22Rv1 (cell line): ENCODE measurements around the gene PTPN21.

Source experiments
- ZFX ChIP-seq: fragments of 450-650 bp; IDR thresholded peaks from 2 replicates; pipeline ENCODE4 v1.6.1; 2017; ENCODE audit warnings: antibody characterized with exemption, borderline replicate concordance
- TF ChIP-seq, protein P1 (sequence below): fragments of 450-650 bp; IDR thresholded peaks from 2 replicates; pipeline ENCODE4 v1.5.1; 2017; ENCODE audit warnings: mild to moderate bottlenecking

DNA sequence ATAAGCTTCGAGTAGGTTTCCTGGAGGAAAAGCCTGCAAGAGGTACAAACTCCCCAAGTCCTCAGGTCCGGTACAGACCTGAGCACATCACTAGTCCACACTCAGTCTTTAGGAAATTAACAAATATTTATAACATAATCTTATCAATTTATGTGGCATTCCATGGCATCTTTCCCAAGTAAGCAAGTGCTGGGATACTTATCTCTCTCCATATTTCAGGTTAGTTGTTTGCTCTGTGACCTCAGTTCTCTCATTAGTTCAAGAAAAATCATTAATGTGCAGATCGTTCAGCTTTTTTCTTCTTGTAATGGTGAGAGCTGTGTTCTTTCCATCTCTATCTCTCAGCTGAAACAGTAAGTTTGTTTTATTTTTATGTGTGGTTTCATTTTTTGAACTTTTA, 134.6 kb downstream of the PTPN21 start:
- TF ChIP-seq, protein P1, sequence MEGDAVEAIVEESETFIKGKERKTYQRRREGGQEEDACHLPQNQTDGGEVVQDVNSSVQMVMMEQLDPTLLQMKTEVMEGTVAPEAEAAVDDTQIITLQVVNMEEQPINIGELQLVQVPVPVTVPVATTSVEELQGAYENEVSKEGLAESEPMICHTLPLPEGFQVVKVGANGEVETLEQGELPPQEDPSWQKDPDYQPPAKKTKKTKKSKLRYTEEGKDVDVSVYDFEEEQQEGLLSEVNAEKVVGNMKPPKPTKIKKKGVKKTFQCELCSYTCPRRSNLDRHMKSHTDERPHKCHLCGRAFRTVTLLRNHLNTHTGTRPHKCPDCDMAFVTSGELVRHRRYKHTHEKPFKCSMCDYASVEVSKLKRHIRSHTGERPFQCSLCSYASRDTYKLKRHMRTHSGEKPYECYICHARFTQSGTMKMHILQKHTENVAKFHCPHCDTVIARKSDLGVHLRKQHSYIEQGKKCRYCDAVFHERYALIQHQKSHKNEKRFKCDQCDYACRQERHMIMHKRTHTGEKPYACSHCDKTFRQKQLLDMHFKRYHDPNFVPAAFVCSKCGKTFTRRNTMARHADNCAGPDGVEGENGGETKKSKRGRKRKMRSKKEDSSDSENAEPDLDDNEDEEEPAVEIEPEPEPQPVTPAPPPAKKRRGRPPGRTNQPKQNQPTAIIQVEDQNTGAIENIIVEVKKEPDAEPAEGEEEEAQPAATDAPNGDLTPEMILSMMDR: no peak
- no peak for TF ChIP-seq ZFX
